Esophagus muscularis mucosa (tissue), 3 donors: Measurements from ENCODE around the gene GNB5.

ENCODE experiments used
- CTCF ChIP-seq, 3 experiments: fragments of 200-600 bp in 2 of 3; fragments of 450-650 bp in 1 of 3; sonication (generic) in 2 of 3; IDR thresholded peaks; one replicate each; pipeline ENCODE4 v1.5.1; 2017 to 2019; ENCODE audit warnings: antibody characterized with exemption in 3 of 3, mild to moderate bottlenecking in 2 of 3, moderate library complexity in 1 of 3
- POLR2A ChIP-seq: fragments of 450-650 bp; IDR thresholded peaks from one replicate; pipeline ENCODE4 v1.6.1; 2017; ENCODE audit warnings: antibody characterized with exemption, moderate library complexity, mild to moderate bottlenecking, low read depth
- POLR2AphosphoS5 ChIP-seq, 2 donors: sonication (generic); formaldehyde crosslinking; IDR thresholded peaks; one replicate each; pipeline ENCODE4 v1.6.1; 2017; ENCODE audit warnings: antibody characterized with exemption in 2 of 2

GRCh38 chr15:52093539-52094510, 97.4 kb downstream of the GNB5 start:
- peak in 1 of 2 donors; percentile 25 for TF ChIP-seq POLR2AphosphoS5 (IDR thresholded peaks at IDR 0.05)
- no peak for TF ChIP-seq CTCF (IDR thresholded peaks at IDR 0.05)
- TF ChIP-seq POLR2A: no peak
